Prostate gland (tissue), 2 donors: Measurements from ENCODE around the gene ARHGAP44.

ENCODE experiments used
- POLR2A ChIP-seq: fragments of 450-650 bp; IDR thresholded peaks from one replicate; pipeline ENCODE4 v1.6.1; 2016; ENCODE audit warnings: antibody characterized with exemption, mild to moderate bottlenecking
- TF ChIP-seq, protein P1 (sequence below), 4 experiments: fragments of 200-600 bp in 2 of 4; fragments of 450-650 bp in 2 of 4; sonication (generic) in 2 of 4; IDR thresholded peaks; 1 replicate in 3 of 4; 2 replicates in 1 of 4; pipeline ENCODE4 v1.5.1; 2016 to 2019; ENCODE audit warnings: antibody characterized with exemption in 4 of 4, mild to moderate bottlenecking in 2 of 4, moderate library complexity in 2 of 4

GRCh38 chr17:12883472-12883871 is 94.2 kb downstream of the ARHGAP44 start:
- no peak for TF ChIP-seq POLR2A
- TF ChIP-seq, protein P1, sequence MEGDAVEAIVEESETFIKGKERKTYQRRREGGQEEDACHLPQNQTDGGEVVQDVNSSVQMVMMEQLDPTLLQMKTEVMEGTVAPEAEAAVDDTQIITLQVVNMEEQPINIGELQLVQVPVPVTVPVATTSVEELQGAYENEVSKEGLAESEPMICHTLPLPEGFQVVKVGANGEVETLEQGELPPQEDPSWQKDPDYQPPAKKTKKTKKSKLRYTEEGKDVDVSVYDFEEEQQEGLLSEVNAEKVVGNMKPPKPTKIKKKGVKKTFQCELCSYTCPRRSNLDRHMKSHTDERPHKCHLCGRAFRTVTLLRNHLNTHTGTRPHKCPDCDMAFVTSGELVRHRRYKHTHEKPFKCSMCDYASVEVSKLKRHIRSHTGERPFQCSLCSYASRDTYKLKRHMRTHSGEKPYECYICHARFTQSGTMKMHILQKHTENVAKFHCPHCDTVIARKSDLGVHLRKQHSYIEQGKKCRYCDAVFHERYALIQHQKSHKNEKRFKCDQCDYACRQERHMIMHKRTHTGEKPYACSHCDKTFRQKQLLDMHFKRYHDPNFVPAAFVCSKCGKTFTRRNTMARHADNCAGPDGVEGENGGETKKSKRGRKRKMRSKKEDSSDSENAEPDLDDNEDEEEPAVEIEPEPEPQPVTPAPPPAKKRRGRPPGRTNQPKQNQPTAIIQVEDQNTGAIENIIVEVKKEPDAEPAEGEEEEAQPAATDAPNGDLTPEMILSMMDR (IDR thresholded peaks at IDR 0.05) = no peak
